Glutamatergic neuron (in vitro differentiated cells): ENCODE results near the gene LAP3. TPM values are rescaled to one million over a fixed set of nuclear protein-coding genes. Genes with fewer than 3 reads are reported as not detected.

ENCODE experiments used
- DNase-seq: peaks from one replicate; pipeline ENCODE4 v3.0.0; 2022
- H3K27ac Mint-ChIP-seq: one replicate; pipeline ENCODE4 v1.8.0; 2020; ENCODE audit warnings: mild to moderate bottlenecking, mixed read lengths, inconsistent platforms; ENCODE audit not compliant: unreplicated experiment
- H3K27me3 Mint-ChIP-seq: one replicate; pipeline ENCODE4 v1.8.0; 2020; ENCODE audit warnings: mild to moderate bottlenecking, moderate library complexity, mixed read lengths, inconsistent platforms; ENCODE audit not compliant: unreplicated experiment
- H3K36me3 Mint-ChIP-seq: one replicate; pipeline ENCODE4 v1.8.0; 2020; ENCODE audit warnings: mild to moderate bottlenecking, mixed read lengths, inconsistent platforms; ENCODE audit not compliant: unreplicated experiment
- H3K4me1 Mint-ChIP-seq: one replicate; pipeline ENCODE4 v1.8.0; 2020; ENCODE audit warnings: mild to moderate bottlenecking, low read depth, mixed read lengths, inconsistent platforms; ENCODE audit not compliant: unreplicated experiment
- H3K4me3 Mint-ChIP-seq: one replicate; pipeline ENCODE4 v1.8.0; 2020; ENCODE audit warnings: mild to moderate bottlenecking, mixed read lengths, inconsistent platforms; ENCODE audit not compliant: unreplicated experiment
- H3K9me3 Mint-ChIP-seq: one replicate; pipeline ENCODE4 v1.8.0; 2020; ENCODE audit warnings: mild to moderate bottlenecking, moderate library complexity, mixed read lengths, inconsistent platforms; ENCODE audit not compliant: unreplicated experiment
- CTCF ChIP-seq: fragments of 200-600 bp; sonication (generic); IDR thresholded peaks from one replicate; pipeline ENCODE4 v1.5.0; 2021; ENCODE audit not compliant: partially characterized antibody, unreplicated experiment
- total RNA-seq: library from RNA; stranded (reverse); fragmentation: NEBNext Ultra II Directional; extraction: Animal tissue kit (Norgen Biotek cat#: 25700); gene quantifications from one replicate; pipeline ENCODE4 v1.2.1, GENCODE V29; 2021; ENCODE audit not compliant: unreplicated experiment

The LAP3 gene
- total RNA-seq, 1 donor from 2014 or later = 24.9 TPM

- no peak for TF ChIP-seq CTCF
- no peaks in the 10 kb centered on the region for H3K36me3 Mint-ChIP-seq
- no peaks in the 10 kb centered on the region for H3K4me1 Mint-ChIP-seq
- H3K4me3 Mint-ChIP-seq = no peak overlapping the region
- H3K27me3 Mint-ChIP-seq = peaks cover 2% of the 10 kb centered on the region
- no peak overlapping the region for H3K27ac Mint-ChIP-seq
- DNase-seq = no peak
- peaks cover 1% of the 10 kb centered on the region for H3K9me3 Mint-ChIP-seq
These were observed 41.9 kb downstream of the LAP3 start for GRCh38 chr4:17618926-17619325.

- no peaks in the 10 kb centered on the region for H3K9me3 Mint-ChIP-seq
- H3K4me1 Mint-ChIP-seq = no peaks in the 10 kb centered on the region
- H3K4me3 Mint-ChIP-seq = no peak overlapping the region
- no peaks in the 10 kb centered on the region for H3K36me3 Mint-ChIP-seq
- H3K27ac Mint-ChIP-seq = no peak overlapping the region
- no peak for DNase-seq
- no peak for TF ChIP-seq CTCF
- no peaks in the 10 kb centered on the region for H3K27me3 Mint-ChIP-seq
These were observed 42.6 kb downstream of the LAP3 start for GRCh38 chr4:17619416-17620105.

- Mint-ChIP-seq H3K27ac (no peak overlapping the region), H3K4me3 (no peak overlapping the region), H3K4me1 (no peaks in the 10 kb centered on the region), H3K27me3 (peaks cover 2% of the 10 kb centered on the region), H3K9me3 (no peaks in the 10 kb centered on the region), H3K36me3 (peaks cover 4% of the 10 kb centered on the region)
- DNase-seq = no peak
- TF ChIP-seq CTCF = no peak
These were observed 46.5 kb downstream of the LAP3 start for GRCh38 chr4:17623451-17624001.

- Mint-ChIP-seq H3K36me3 (peaks cover 4% of the 10 kb centered on the region), H3K27ac (no peak overlapping the region), H3K4me3 (no peak overlapping the region), H3K4me1 (no peaks in the 10 kb centered on the region), H3K27me3 (peaks cover 2% of the 10 kb centered on the region), H3K9me3 (no peaks in the 10 kb centered on the region)
- no peak for TF ChIP-seq CTCF
- DNase-seq = no peak
These were observed 47.8 kb downstream of the LAP3 start for GRCh38 chr4:17624821-17625220.

GRCh38 chr4:17630228-17630627, 53.2 kb downstream of the LAP3 start:
- TF ChIP-seq CTCF = no peak
- no peak overlapping the region for H3K4me3 Mint-ChIP-seq
- no peaks in the 10 kb centered on the region for H3K9me3 Mint-ChIP-seq
- peaks cover 4% of the 10 kb centered on the region for H3K36me3 Mint-ChIP-seq
- H3K27me3 Mint-ChIP-seq = peaks cover 2% of the 10 kb centered on the region
- no peaks in the 10 kb centered on the region for H3K4me1 Mint-ChIP-seq
- DNase-seq = no peak
- no peak overlapping the region for H3K27ac Mint-ChIP-seq
